Measurements from ENCODE around the gene SMG6. TPM values are rescaled to one million over a fixed set of nuclear protein-coding genes. Genes with fewer than 3 reads are reported as not detected.
A peak's percentile ranks its signal among the peaks of the same experiment; 100 is the strongest.

The SMG6 gene
- polyA plus RNA-seq, 1 of the 3 experiments (the other 2 are of a cell fraction) = 15.7 TPM

DNA sequence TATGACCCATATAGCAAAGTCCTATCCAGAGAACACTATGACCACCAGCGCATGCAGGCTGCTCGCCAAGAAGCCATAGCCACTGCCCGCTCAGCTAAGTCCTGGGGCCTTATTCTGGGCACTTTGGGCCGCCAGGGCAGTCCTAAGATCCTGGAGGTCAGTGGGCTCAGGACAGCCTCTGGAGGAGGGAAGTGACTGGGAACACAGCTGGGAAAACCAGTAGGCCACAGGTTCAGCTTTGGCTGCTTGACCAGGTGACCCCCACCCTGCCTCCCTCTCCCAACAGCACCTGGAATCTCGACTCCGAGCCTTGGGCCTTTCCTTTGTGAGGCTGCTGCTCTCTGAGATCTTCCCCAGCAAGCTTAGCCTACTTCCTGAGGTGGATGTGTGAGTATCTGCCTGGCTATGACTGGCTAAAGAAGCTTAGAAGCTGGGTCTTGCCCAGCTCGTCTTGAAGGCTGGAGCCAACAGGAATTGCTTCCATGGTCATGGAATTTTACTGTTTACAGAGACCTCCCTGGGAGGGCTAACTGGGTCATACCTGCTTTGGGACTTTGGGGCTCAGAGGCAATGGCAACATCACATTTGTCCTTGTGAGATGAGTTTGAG is 263.3 kb downstream of the SMG6 start:
- H3K79me2 ChIP-seq (ENCODE audit: insufficient read depth) = peaks cover 28% of the 10 kb centered on the region
- H3K36me3 ChIP-seq (replicated peaks in 1 of 2; ENCODE audit: control insufficient read depth in 1 of 2, insufficient read depth in 2 of 2, low read length in 1 of 2) = peaks cover 4 to 26% of the 10 kb centered on the region in 2 experiments
- H3K9me2 ChIP-seq = no peaks in the 10 kb centered on the region
- no peak overlapping the region for H3K4me2 ChIP-seq
- H3K9ac ChIP-seq = no peak overlapping the region
- H3K9me3 ChIP-seq = no peaks in the 10 kb centered on the region
- TF ChIP-seq TAF1 (IDR thresholded peaks at IDR 0.05; ENCODE audit: borderline replicate concordance, low read depth, low read length) (no peak), MEF2A (IDR thresholded peaks at IDR 0.05; ENCODE audit: borderline replicate concordance, low read depth) (no peak), EP300 (IDR thresholded peaks at IDR 0.05; ENCODE audit: borderline replicate concordance in 1 of 2, low read depth in 1 of 2, low read length in 1 of 2) (no peak), RFX5 (IDR thresholded peaks at IDR 0.05; ENCODE audit: low read length) (no peak), EZH2phosphoT487 (IDR thresholded peaks at IDR 0.05; ENCODE audit: borderline replicate concordance, low read depth) (no peak), JUND (IDR thresholded peaks at IDR 0.05) (no peak), GATA2 (CRISPR knock-in tag; IDR thresholded peaks at IDR 0.05) (no peak), TEAD4 (IDR thresholded peaks at IDR 0.05; ENCODE audit: borderline replicate concordance, insufficient read depth) (no peak)
- POLR2A ChIA-PET = interaction anchor here (1.3 kb wide), 1 partner anchor 132 kb away, joined by 4 read pairs; no protein-coding TSS in a partner anchor
- no peaks in the 10 kb centered on the region for H3K27me3 ChIP-seq (ENCODE audit: insufficient read depth)
- H3K4me1 ChIP-seq (ENCODE audit: control insufficient read depth in 1 of 2, insufficient read depth in 2 of 2, low read depth in 1 of 2, low read length in 1 of 2) = peaks cover 20 to 21% of the 10 kb centered on the region in 2 experiments; a peak in 3 of 4 replicates
- WGBS (ENCODE audit: low lambda C conversion rate) = 65% methylated on average over 3 of the region's 7 CpGs
- H3K4me3 ChIP-seq (ENCODE audit: low read depth in 2 of 2, low read length in 1 of 2) = no peak overlapping the region
- H2AFZ ChIP-seq (ENCODE audit: low read depth) = no peak overlapping the region
- H4K20me1 ChIP-seq (ENCODE audit: insufficient read depth) = no peaks in the 10 kb centered on the region
- peak overlapping the region in 1 of 2 experiments; percentile 92; a peak in 1 of 4 replicates for H3K27ac ChIP-seq (ENCODE audit: low read depth in 2 of 2, low read length in 1 of 2)
- peaks cover 12% of the 10 kb centered on the region for H3F3A ChIP-seq (replicated peaks; ENCODE audit: insufficient read depth)
- DNase-seq = no peak
- CTCF ChIA-PET = interaction anchor here (0.8 to 2.8 kb wide), 11 partner anchors 9 to 205 kb away, joined by 3 to 20 read pairs (median 4); partner anchors contain the start of genes DPH1, HIC1 and RTN4RL1

DNA sequence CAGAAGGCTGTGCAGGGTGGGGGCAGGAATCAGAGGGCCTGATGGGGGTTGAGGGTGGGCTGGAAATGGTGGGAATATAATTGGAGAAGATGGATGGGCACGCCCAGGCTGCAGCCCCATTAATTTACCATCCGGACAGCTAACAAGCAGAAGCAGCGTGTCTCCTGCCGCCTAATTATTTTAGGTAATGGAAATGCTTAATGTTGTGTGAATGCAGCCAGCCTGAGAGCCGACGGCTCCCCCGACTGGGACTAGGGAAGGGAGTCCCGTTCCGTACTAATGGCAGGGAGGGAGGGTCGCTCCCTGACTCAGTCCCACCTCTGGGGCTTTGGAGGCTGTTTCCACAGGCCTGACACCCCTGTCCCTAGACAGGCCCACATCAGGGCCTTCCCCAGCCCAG is 266.4 kb downstream of the SMG6 start:
- H3K36me3 ChIP-seq (replicated peaks in 1 of 2; ENCODE audit: control insufficient read depth in 1 of 2, insufficient read depth in 2 of 2, low read length in 1 of 2) = peaks cover 0 to 21% of the 10 kb centered on the region in 2 experiments
- H3F3A ChIP-seq (replicated peaks; ENCODE audit: insufficient read depth) = no peaks in the 10 kb centered on the region
- DNase-seq = no peak
- no peak overlapping the region for H3K4me3 ChIP-seq (ENCODE audit: low read depth in 2 of 2, low read length in 1 of 2)
- peaks cover 10% of the 10 kb centered on the region; the same call in 1 of the 2 replicates for H3K79me2 ChIP-seq (ENCODE audit: insufficient read depth)
- no peak overlapping the region for H3K4me2 ChIP-seq
- no peaks in the 10 kb centered on the region for H3K27me3 ChIP-seq (ENCODE audit: insufficient read depth)
- WGBS (ENCODE audit: low lambda C conversion rate) = 93% methylated on average over 8 of the region's 10 CpGs
- ChIA-PET POLR2A (no interaction called here), CTCF (interaction anchor here (1.3 to 2.0 kb wide), 2 partner anchors 128 to 132 kb away, joined by 5 to 8 read pairs; no protein-coding TSS in a partner anchor)
- no peak for TF ChIP-seq FOSL2 (IDR thresholded peaks at IDR 0.05; ENCODE audit: borderline replicate concordance, low read depth)
- TF ChIP-seq, protein P1, sequence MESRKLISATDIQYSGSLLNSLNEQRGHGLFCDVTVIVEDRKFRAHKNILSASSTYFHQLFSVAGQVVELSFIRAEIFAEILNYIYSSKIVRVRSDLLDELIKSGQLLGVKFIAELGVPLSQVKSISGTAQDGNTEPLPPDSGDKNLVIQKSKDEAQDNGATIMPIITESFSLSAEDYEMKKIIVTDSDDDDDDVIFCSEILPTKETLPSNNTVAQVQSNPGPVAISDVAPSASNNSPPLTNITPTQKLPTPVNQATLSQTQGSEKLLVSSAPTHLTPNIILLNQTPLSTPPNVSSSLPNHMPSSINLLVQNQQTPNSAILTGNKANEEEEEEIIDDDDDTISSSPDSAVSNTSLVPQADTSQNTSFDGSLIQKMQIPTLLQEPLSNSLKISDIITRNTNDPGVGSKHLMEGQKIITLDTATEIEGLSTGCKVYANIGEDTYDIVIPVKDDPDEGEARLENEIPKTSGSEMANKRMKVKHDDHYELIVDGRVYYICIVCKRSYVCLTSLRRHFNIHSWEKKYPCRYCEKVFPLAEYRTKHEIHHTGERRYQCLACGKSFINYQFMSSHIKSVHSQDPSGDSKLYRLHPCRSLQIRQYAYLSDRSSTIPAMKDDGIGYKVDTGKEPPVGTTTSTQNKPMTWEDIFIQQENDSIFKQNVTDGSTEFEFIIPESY (IDR thresholded peaks at IDR 0.05; ENCODE audit: borderline replicate concordance, low read depth) = no peak
- TF ChIP-seq FOXM1 (IDR thresholded peaks at IDR 0.05; ENCODE audit: low read depth) = no peak
- TF ChIP-seq ELF1 (IDR thresholded peaks at IDR 0.05) = no peak
- TF ChIP-seq FOXJ3 (CRISPR knock-in tag; IDR thresholded peaks at IDR 0.05) = no peak
- TF ChIP-seq, protein P2, sequence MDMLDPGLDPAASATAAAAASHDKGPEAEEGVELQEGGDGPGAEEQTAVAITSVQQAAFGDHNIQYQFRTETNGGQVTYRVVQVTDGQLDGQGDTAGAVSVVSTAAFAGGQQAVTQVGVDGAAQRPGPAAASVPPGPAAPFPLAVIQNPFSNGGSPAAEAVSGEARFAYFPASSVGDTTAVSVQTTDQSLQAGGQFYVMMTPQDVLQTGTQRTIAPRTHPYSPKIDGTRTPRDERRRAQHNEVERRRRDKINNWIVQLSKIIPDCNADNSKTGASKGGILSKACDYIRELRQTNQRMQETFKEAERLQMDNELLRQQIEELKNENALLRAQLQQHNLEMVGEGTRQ (IDR thresholded peaks at IDR 0.05; ENCODE audit: borderline replicate concordance, low read depth, low read length) = no peak
- TF ChIP-seq RFX5 (IDR thresholded peaks at IDR 0.05; ENCODE audit: low read length) = no peak
- no peak for TF ChIP-seq GABPA (IDR thresholded peaks at IDR 0.05; ENCODE audit: low read depth)
- TF ChIP-seq GATA2 (CRISPR knock-in tag; IDR thresholded peaks at IDR 0.05) = no peak
- TF ChIP-seq TAF1 (IDR thresholded peaks at IDR 0.05; ENCODE audit: borderline replicate concordance, low read depth, low read length) = no peak
- no peak for TF ChIP-seq SIN3A (IDR thresholded peaks at IDR 0.05; ENCODE audit: borderline replicate concordance, low read depth, low read length)
- TF ChIP-seq, protein P3, sequence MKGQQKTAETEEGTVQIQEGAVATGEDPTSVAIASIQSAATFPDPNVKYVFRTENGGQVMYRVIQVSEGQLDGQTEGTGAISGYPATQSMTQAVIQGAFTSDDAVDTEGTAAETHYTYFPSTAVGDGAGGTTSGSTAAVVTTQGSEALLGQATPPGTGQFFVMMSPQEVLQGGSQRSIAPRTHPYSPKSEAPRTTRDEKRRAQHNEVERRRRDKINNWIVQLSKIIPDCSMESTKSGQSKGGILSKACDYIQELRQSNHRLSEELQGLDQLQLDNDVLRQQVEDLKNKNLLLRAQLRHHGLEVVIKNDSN (IDR thresholded peaks at IDR 0.05; ENCODE audit: borderline replicate concordance, low read depth) = no peak
- TF ChIP-seq, protein P4, sequence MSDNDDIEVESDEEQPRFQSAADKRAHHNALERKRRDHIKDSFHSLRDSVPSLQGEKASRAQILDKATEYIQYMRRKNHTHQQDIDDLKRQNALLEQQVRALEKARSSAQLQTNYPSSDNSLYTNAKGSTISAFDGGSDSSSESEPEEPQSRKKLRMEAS (IDR thresholded peaks at IDR 0.05; ENCODE audit: low read depth) = no peak
- H3K9me2 ChIP-seq = no peaks in the 10 kb centered on the region
- H3K9ac ChIP-seq = no peak overlapping the region
- no peak overlapping the region for H3K27ac ChIP-seq (ENCODE audit: low read depth in 2 of 2, low read length in 1 of 2)
- no peaks in the 10 kb centered on the region for H4K20me1 ChIP-seq (ENCODE audit: insufficient read depth)
- no peaks in the 10 kb centered on the region for H3K9me3 ChIP-seq
- no peak overlapping the region for H2AFZ ChIP-seq (ENCODE audit: low read depth)
- peaks cover 4 to 8% of the 10 kb centered on the region in 2 experiments; a peak in 1 of 4 replicates for H3K4me1 ChIP-seq (ENCODE audit: control insufficient read depth in 1 of 2, insufficient read depth in 2 of 2, low read depth in 1 of 2, low read length in 1 of 2)
